ENCODE measurements around the gene ZNRF3.

DNA sequence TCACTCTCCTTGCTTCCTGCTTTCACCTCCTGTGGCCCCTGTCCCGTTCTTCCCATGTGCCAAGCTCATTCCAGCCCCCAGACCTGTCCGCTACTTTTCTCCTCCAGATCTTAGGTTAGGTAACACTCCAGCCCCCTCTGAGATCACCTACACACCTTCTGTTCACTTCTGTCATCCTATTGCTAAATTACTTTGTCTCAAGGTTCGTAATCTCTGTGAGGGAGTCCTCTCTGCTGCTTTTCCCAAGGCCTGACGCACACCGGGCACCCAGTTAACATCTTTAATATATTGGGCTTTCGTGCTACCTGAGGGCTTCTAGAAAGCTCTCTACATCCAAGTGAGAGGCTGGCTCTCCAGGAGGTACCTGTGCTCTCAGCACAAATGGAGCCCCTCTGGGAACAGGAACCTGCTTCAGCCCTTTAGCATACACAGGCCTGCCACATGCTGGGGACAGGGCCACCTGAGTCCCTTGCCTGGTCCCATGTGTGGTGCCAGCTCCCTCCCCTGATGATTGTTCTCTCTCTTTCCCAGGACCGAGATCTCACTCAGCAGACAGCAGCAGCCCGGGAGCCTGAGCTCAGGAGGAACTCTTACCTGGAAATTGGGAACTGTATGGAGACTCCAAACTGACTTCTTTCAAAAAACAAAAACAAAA lies 169.8 kb downstream of the ZNRF3 start:
- TF ChIP-seq EZH2phosphoT487 (IDR thresholded peaks at IDR 0.05; ENCODE audit: borderline replicate concordance, low read length) (no peak), EZH2 (IDR thresholded peaks at IDR 0.05; ENCODE audit: low read length, unreplicated experiment) (no peak)
